Measurements from ENCODE around the gene MOB4. TPM values are rescaled to one million over a fixed set of nuclear protein-coding genes. Genes with fewer than 3 reads are reported as not detected.

Gene MOB4
- polyA plus RNA-seq, 1 experiment: 58.9 TPM

DNA sequence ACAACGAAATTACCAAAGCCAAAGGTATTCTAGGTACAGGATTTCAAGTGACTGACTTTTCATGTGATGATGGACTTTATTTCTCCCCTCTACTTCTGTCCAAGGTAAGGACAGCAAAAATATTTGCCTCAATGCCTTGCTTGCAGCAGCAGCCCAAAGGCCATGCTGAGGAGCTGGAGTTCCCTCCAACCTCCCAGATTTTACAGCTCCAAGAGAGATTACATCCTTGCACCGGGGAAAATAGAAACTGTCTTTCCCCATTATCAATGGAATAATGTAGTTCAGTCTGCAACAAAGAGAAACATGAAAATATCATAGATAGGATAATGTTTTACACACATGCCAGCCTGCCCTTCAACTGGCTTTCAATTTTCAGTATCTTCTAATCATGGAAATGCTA, 29.7 kb upstream of the MOB4 start:
- no peak for DNase-seq (ENCODE audit: low read depth, low spot score)
- ChIA-PET POLR2A (interaction anchor here (0.5 kb wide), 1 partner anchor 186 kb away, joined by 10 read pairs; no protein-coding TSS in a partner anchor), CTCF (no interaction called here)
- H3K9me3 ChIP-seq (ENCODE audit: control insufficient read depth, insufficient read depth, low read length): peaks cover 18% of the 10 kb centered on the region
- no peaks in the 10 kb centered on the region for H3K27me3 ChIP-seq (ENCODE audit: control insufficient read depth, insufficient read depth, low read length)
- TF ChIP-seq, protein P1, sequence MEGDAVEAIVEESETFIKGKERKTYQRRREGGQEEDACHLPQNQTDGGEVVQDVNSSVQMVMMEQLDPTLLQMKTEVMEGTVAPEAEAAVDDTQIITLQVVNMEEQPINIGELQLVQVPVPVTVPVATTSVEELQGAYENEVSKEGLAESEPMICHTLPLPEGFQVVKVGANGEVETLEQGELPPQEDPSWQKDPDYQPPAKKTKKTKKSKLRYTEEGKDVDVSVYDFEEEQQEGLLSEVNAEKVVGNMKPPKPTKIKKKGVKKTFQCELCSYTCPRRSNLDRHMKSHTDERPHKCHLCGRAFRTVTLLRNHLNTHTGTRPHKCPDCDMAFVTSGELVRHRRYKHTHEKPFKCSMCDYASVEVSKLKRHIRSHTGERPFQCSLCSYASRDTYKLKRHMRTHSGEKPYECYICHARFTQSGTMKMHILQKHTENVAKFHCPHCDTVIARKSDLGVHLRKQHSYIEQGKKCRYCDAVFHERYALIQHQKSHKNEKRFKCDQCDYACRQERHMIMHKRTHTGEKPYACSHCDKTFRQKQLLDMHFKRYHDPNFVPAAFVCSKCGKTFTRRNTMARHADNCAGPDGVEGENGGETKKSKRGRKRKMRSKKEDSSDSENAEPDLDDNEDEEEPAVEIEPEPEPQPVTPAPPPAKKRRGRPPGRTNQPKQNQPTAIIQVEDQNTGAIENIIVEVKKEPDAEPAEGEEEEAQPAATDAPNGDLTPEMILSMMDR (IDR thresholded peaks at IDR 0.05; ENCODE audit: low read depth, low read length): no peak
- no peak overlapping the region for H3K27ac ChIP-seq (ENCODE audit: low read depth, low read length)
- H3K4me3 ChIP-seq (ENCODE audit: low read depth, low read length): no peak overlapping the region

DNA sequence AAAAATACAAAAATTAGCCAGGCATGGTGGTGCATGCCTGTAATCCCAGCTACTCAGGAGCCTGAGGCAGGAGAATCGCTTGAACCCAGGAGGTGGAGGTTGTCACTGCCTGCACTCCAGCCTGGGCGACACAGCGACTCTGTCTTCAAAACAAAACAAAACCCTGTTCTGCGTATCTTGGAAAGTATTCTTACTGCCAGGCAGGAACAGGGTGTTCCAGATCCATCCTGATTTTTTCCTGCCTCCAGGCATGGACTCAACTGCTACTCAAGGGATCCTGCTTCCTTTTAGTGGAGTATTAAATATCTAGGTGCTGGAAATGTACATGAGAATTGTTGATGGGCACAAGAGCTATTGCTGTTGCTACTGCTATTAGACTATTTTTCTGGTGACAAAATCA, 28.5 kb upstream of the MOB4 start:
- TF ChIP-seq, protein P1 (IDR thresholded peaks at IDR 0.05; ENCODE audit: low read depth, low read length): no peak
- H3K27me3 ChIP-seq (ENCODE audit: control insufficient read depth, insufficient read depth, low read length): no peaks in the 10 kb centered on the region
- H3K9me3 ChIP-seq (ENCODE audit: control insufficient read depth, insufficient read depth, low read length): peaks cover 16% of the 10 kb centered on the region
- POLR2A ChIA-PET: no interaction called here
- H3K4me3 ChIP-seq (ENCODE audit: low read depth, low read length): no peak overlapping the region
- CTCF ChIA-PET: no interaction called here
- H3K27ac ChIP-seq (ENCODE audit: low read depth, low read length): no peak overlapping the region
- no peak for DNase-seq (ENCODE audit: low read depth, low spot score)

DNA sequence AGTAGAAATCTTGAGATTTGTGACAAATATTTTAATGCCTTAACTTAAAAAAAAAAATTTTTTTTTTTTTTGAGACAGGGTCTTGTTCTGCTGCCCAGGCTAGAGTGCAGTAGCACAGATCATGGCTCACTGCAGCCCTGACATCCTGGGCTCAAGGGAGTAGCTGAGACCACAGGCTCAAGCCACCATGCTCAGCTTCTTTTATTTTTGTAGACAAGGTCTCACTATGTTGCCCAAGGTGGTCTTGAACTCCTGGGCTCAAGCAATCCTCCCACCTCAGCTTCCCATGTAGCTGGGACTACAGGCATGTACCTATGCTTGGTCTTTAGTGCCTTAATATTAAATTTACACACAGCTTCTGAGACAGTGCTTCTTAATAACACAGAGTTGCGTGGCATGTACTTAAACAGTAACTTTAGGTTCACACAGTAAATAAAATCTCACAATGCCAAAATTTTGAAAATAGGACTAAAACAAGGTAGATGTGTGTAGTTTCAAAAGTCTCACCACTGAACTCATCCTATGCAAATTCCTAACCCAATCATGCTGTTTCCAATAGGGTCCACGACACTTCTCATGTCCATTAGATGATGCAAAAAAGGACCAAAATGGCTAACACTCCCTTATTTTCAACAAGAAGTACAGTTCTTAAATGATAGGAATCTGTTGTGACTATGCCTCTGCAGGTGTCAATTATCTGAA, 20.3 kb upstream of the MOB4 start:
- no peaks in the 10 kb centered on the region; the same call in 1 of the 2 replicates for H3K9me3 ChIP-seq (ENCODE audit: control insufficient read depth, insufficient read depth, low read length)
- no peak for DNase-seq (ENCODE audit: low read depth, low spot score)
- ChIA-PET POLR2A (no interaction called here), CTCF (no interaction called here)
- TF ChIP-seq, protein P1 (IDR thresholded peaks at IDR 0.05; ENCODE audit: low read depth, low read length): no peak
- no peak overlapping the region for H3K4me3 ChIP-seq (ENCODE audit: low read depth, low read length)
- H3K27me3 ChIP-seq (ENCODE audit: control insufficient read depth, insufficient read depth, low read length): no peaks in the 10 kb centered on the region
- H3K27ac ChIP-seq (ENCODE audit: low read depth, low read length): no peak overlapping the region

DNA sequence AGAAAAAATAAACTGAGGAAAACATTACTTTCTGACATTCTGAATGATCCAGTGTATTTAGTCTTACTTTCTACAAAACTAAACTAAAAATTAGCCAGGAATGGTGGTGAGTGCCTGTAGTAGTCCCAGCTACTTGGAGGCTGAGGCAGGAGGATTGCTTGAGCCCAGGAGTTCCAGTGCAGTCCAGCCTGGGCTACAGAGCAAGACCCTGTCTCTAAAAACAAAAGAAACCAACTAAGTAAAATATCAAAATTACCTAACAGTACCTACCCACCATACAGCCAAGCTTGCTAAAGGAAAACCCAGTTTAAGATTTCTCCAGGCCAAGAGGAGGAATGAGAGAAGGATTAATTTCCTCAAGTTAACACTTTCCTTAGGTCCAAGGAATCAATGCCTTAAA, 19.2 kb upstream of the MOB4 start:
- TF ChIP-seq, protein P1 (IDR thresholded peaks at IDR 0.05; ENCODE audit: low read depth, low read length): no peak
- H3K27ac ChIP-seq (ENCODE audit: low read depth, low read length): no peak overlapping the region
- DNase-seq (ENCODE audit: low read depth, low spot score): no peak
- ChIA-PET POLR2A (no interaction called here), CTCF (no interaction called here)
- H3K4me3 ChIP-seq (ENCODE audit: low read depth, low read length): no peak overlapping the region
- H3K9me3 ChIP-seq (ENCODE audit: control insufficient read depth, insufficient read depth, low read length): no peaks in the 10 kb centered on the region; the same call in 1 of the 2 replicates
- H3K27me3 ChIP-seq (ENCODE audit: control insufficient read depth, insufficient read depth, low read length): no peaks in the 10 kb centered on the region

DNA sequence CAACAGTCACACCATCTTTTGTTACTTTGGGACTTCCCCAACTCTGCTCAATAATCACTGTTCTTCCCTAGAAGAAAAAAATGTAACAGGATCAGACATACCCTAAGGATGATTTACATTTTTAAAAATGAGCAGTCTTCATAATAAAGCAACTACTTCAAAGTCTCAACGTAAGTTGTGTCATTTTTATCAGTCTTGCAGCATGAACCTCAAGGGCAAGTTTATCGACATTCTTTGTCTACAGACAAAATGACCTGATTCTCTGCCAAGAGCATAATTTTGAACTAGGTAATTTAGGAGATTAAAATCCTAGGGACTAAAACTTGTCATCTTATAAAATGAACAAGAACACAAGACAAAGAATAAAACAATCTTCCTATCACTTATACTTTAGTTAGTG, 18.5 kb upstream of the MOB4 start:
- DNase-seq (ENCODE audit: low read depth, low spot score): no peak
- no peak overlapping the region for H3K27ac ChIP-seq (ENCODE audit: low read depth, low read length)
- TF ChIP-seq, protein P1 (IDR thresholded peaks at IDR 0.05; ENCODE audit: low read depth, low read length): no peak
- H3K9me3 ChIP-seq (ENCODE audit: control insufficient read depth, insufficient read depth, low read length): no peaks in the 10 kb centered on the region; the same call in 1 of the 2 replicates
- ChIA-PET POLR2A (interaction anchor here (1.7 to 4.3 kb wide), 2 partner anchors 19 to 44 kb away, joined by 7 to 47 read pairs; partner anchors contain the start of genes COQ10B and MOB4), CTCF (no interaction called here)
- no peaks in the 10 kb centered on the region for H3K27me3 ChIP-seq (ENCODE audit: control insufficient read depth, insufficient read depth, low read length)
- H3K4me3 ChIP-seq (ENCODE audit: low read depth, low read length): peak overlapping the region; percentile 87

All from AG04450 (cell line).